Measurements from ENCODE around the gene FAM107B.
"Not testable (repeated sequence)": the region's sequence is repeated elsewhere in the genome, so short reads cannot be mapped to it uniquely, and the experiment has no call there.

The FAM107B gene

GRCh38 chr10:14774797-14775196 lies at the start of gene FAM107B:
FAM107B (minus strand) TSS chr10:14774897; CDS start chr10:14774663, 234 bp downstream.
- DNase-seq (ENCODE audit: low spot score): no peak

GRCh38 chr10:14823966-14824365 lies 49.3 kb upstream of the FAM107B start:
- DNase-seq (ENCODE audit: low spot score): no peak

- DNase-seq (ENCODE audit: low spot score): peak; percentile 63
Measured at GRCh38 chr10:14822879-14823755, 48.4 kb upstream of the FAM107B start.

- DNase-seq (ENCODE audit: low spot score): no peak
Measured at GRCh38 chr10:14821635-14822375, 47.1 kb upstream of the FAM107B start.

- DNase-seq (ENCODE audit: low spot score): no peak
Measured at GRCh38 chr10:14820775-14821154, 46.1 kb upstream of the FAM107B start.

GRCh38 chr10:14820010-14820774 lies 45.5 kb upstream of the FAM107B start:
- no peak for DNase-seq (ENCODE audit: low spot score)

- DNase-seq (ENCODE audit: low spot score): not testable (repeated sequence)
Measured at GRCh38 chr10:14816717-14817116, 42.0 kb upstream of the FAM107B start.

- DNase-seq (ENCODE audit: low spot score): no peak
Measured at GRCh38 chr10:14815681-14816080, 41.0 kb upstream of the FAM107B start.

- DNase-seq (ENCODE audit: low spot score): no peak
Measured at GRCh38 chr10:14812271-14812670, 37.6 kb upstream of the FAM107B start.

- no peak for DNase-seq (ENCODE audit: low spot score)
Measured at GRCh38 chr10:14810969-14811953, 36.6 kb upstream of the FAM107B start.

- no peak for DNase-seq (ENCODE audit: low spot score)
Measured at GRCh38 chr10:14806318-14806717, 31.6 kb upstream of the FAM107B start.

GRCh38 chr10:14803827-14804226 lies 29.1 kb upstream of the FAM107B start:
- no peak for DNase-seq (ENCODE audit: low spot score)

GRCh38 chr10:14801723-14802122 lies 27.0 kb upstream of the FAM107B start:
- DNase-seq (ENCODE audit: low spot score): no peak

- DNase-seq (ENCODE audit: low spot score): no peak
Measured at GRCh38 chr10:14800397-14800796, 25.7 kb upstream of the FAM107B start.

GRCh38 chr10:14798636-14799035 lies 23.9 kb upstream of the FAM107B start:
- no peak for DNase-seq (ENCODE audit: low spot score)

GRCh38 chr10:14787938-14788337 lies 13.2 kb upstream of the FAM107B start:
- DNase-seq (ENCODE audit: low spot score): no peak

- DNase-seq (ENCODE audit: low spot score): no peak
Measured at GRCh38 chr10:14784459-14785055, 9.9 kb upstream of the FAM107B start.

- no peak for DNase-seq (ENCODE audit: low spot score)
Measured at GRCh38 chr10:14782691-14783363, 8.1 kb upstream of the FAM107B start.

- no peak for DNase-seq (ENCODE audit: low spot score)
Measured at GRCh38 chr10:14781763-14782162, 7.1 kb upstream of the FAM107B start.

- DNase-seq (ENCODE audit: low spot score): no peak
Measured at GRCh38 chr10:14779001-14779651, 4.4 kb upstream of the FAM107B start.
